Activated CD8-positive, alpha-beta memory T cell treated with anti-CD3 and anti-CD28 coated beads, Interleukin-2, amount 50 U/mL, for 24 hours (primary cell): Measurements from ENCODE around the gene ADARB2.

Source experiments
- DNase-seq: peaks from one replicate; pipeline ENCODE4 v3.0.0-alpha.2; 2020; ENCODE audit errors: extremely low read depth

Gene ADARB2

DNA sequence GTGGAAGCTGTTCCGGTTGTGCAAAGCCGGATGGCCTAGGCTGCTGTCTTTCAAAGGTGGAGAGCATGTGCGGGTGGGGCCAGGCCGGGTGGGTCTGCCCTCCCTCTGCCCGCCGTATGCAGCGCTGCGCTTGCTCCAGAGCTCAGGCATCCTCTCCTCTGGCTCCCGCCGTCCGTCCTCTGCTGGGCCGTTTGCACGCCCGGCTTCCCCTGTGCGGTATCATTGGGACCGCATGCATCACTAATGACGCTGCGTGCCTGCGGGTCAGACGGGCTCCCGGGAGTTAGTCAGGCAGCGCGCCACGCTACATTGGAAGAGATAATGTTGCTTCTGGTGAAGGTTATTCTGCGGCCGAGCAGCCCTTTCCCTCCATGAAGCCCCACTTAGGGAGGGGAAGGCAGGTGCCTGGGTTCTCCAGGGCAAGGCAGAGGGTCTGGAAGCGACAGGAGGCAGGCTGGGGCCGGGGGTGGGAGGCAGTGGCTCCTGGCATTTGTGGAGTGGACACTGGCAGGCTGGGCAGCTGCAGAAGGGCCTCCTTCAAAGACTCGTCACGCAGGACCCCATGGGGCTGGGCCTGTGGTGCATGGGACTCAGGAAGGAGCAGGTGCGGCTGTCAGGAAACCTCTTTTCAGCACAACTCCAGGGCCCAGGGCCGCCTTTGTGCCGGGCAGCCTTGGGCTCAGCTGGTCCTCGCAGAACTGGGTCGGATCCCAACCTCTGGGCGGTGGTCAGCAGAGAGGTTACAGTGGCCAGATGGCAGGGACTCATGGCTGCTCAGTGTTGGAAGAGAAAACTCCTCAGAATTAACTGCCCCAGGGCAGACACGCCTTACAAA lies 362.6 kb downstream of the ADARB2 start:
- no peak for DNase-seq

DNA sequence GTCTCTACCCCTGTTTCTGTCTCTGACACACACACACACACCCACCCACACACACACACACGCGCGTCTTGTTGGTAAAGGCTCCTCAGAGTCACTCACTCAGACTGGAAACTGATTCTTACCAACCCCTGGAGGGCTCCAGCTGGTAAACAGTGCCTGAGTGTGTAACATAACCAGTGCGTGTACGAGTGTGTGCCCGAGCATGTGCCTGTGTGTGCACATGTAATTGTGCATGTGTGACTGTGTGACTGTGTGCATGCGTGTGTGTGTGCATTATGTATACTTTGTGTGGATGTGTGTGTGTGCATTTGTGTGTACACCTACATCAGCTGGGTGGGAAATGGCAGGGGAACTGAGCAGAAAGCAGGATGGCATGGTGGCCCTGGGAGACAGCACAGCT lies 364.0 kb downstream of the ADARB2 start:
- DNase-seq: no peak

GRCh38 chr10:1372212-1372611 lies 365.1 kb downstream of the ADARB2 start:
- DNase-seq: no peak

DNA sequence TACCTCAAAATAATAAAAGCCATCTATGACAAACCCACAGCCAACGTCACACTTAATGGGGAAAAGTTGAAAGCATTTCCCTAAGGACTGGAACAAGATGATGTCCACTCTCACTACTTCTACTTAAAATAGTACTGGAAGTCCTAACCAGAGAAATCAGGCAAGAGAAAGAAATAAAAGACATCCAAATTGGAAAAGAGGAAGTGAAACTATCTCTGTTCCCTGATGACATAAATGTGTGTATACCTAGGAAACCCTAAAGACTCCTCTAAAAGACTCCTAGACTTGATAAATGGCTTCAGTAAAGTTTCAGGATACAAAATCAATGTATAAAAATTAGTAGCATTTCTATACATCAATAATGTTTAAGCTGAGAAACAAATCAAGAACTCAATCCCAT lies 367.0 kb downstream of the ADARB2 start:
- no peak for DNase-seq

DNA sequence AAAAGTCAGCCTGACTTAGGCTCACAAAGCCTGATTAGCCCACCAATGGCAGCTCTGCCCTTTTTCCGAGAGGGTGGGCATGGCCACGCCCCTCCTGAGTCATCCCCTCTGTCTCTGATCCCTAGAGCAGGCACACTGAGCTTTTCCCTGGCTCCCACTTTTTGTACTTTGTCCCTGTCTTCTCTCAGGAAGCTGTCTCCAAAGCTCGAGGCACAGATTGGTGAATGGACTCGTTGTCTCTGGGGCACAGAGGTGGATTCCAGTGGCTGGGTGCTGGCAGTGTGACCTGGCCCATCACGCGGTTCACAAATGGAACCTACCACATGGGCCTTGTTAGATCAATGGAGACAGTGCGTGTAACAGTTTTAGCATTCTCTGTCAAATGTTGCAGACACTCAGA lies 367.7 kb downstream of the ADARB2 start:
- no peak for DNase-seq

GRCh38 chr10:1369197-1369596 lies 368.1 kb downstream of the ADARB2 start:
- DNase-seq: no peak

DNA sequence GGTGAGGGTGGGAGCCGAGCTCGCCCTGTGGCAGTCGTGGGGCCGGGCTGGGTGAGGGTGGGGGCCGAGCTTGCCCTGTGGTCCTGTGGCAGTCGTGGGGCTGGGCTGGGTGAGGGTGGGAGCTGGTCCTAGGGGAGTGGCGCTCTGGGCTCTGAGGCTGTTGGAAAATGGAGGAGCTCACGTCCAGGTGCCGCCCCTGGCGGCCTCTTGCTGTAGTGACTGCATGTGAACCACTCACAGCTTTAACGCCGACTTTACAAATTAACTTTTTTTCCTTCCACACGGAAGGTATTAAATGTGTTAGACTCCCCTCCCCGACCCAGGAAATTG lies 368.5 kb downstream of the ADARB2 start:
- no peak for DNase-seq

DNA sequence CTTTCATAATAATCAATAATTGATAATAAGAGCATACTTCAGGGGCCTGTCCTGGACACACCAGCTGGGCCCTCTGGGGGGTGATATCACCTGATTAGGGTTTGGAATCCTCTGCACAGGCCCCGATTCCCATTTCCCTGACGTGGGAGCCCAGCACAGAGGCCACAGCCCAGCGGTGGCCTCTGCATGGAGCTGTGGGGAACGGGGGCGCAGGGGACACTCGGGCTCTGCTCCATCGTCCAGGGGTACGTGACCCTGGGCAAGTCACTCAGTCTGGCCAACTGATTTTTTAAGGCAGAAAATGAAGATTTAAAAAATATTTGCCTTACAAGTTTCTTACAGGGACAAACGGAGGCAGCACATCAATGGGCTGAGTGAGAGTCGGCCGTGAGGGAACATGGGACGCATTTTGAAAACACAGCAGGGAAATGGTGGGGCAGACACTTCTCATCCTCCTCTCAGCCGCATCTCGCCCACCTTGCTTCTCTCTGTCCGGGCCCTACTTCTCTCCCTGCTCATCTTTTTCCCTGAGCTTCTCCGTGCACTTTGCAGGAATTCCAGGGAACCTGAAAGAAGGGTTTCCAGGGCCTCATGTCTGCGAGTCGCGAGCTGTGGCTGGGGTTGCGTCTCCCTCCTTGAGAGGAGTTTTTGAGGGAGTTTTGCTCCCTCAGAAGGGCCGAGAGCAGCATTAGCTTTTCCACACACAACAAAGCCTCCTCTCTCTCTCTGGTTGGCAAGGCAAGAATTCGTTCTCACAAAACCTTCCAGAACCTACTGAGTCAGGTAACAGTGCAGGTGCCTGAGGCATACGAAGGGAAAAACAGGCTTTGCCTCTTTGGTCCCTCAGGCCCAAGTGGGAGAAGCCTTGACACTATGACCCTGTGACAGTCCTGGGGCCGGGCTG lies 369.1 kb downstream of the ADARB2 start:
- no peak for DNase-seq

DNA sequence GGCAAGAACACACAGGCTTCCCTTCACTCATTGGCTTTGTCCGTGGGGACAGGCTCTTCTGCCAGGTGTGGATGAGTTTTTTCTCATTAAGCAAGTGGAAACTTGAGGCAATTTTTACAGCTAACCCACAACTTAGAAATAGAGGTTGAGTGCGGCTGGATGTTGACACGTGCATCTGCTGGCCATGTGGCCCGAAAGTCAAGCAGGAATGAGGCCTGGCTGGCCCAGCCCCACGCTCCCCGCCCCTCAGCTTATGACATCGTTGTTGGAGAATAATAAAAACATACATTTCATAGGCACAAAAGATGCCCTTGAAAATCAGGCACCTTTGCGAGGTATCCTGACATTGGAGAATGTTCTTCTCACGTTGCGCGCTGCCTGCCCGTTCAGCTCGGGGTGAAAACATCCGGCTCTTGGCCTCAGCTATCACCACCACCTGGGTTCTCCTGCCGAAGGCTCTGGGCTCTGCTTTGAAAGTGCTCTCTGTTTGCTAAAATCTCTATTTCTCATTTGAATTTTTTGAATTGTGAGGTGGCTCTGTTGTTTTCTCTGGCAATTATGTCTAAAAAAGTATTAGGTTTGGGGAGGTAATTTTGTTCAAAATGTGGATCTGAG lies 370.4 kb downstream of the ADARB2 start:
- DNase-seq: no peak

GRCh38 chr10:1366322-1366691 lies 371.0 kb downstream of the ADARB2 start:
- no peak for DNase-seq

DNA sequence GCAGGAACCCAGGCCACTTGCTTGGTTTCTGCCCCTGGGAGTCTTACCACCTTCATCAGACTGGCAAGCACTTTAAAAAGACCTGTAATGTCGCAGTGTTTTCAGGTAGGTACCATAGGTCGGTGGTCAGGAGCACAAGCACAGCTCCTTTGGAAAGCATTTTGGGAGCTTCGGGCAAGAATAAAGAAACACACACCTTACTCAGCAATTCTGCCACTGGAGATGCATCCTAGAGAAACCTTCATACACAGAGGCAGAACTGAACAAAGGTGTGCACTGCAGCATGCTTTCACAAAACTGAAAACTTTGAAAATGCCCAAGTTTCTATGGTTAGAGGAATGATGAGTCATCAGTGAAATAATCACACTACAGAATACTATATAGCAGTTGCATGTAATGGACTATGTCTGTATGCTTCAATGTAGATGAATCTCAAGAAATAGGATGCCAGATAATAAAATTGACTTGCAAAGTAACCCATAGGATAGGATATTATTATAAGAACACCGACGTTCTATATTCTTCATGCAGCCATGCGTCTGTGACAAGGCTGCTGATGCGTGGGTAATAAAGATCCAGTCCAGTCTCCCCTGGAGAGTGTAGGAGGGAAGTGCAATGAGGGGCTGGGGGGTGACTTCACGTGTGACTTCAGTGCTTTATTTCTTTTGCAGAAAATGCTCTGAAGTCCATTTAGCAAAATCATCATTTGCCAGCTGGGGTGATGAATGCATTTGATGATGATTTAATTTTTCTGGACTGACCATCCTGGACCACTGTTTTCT lies 371.6 kb downstream of the ADARB2 start:
- no peak for DNase-seq

GRCh38 chr10:1364151-1364910 lies 373.0 kb downstream of the ADARB2 start:
- no peak for DNase-seq

DNA sequence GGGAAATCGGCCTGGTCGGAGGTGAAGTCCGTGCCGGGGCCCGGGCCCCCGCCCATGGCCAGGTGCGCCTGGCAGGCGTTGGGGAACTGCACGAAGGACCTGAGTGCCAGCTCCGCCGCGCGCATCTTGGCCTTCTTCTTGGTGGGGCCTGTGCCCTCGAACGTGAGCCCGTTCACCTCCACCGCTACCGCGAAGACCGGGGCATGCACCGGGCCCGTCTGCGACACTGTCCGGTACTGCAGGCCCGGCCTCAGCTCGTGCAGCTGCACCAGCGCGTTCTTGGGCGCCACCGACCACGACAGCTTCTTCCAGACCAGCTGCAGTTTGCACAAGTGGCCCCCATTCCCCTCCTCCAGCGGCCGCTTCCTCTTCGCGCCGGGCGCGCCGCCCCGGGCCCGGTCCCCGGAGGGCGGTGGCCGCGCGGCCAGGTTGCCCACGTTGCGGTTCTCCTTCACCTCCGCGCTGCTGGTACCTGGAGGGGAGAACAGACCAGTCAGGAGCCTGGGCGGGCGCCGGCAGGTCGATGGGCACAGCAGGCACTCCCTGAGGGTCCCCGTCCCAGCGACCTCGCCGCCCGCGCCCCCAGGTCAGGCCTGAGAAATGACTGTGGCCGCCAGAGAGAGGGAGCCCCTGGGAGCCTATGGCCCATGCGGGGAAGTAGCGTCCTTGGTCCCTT lies 373.7 kb downstream of the ADARB2 start:
- no peak for DNase-seq

- DNase-seq: no peak
These were observed 374.5 kb downstream of the ADARB2 start for GRCh38 chr10:1362589-1363445.

DNA sequence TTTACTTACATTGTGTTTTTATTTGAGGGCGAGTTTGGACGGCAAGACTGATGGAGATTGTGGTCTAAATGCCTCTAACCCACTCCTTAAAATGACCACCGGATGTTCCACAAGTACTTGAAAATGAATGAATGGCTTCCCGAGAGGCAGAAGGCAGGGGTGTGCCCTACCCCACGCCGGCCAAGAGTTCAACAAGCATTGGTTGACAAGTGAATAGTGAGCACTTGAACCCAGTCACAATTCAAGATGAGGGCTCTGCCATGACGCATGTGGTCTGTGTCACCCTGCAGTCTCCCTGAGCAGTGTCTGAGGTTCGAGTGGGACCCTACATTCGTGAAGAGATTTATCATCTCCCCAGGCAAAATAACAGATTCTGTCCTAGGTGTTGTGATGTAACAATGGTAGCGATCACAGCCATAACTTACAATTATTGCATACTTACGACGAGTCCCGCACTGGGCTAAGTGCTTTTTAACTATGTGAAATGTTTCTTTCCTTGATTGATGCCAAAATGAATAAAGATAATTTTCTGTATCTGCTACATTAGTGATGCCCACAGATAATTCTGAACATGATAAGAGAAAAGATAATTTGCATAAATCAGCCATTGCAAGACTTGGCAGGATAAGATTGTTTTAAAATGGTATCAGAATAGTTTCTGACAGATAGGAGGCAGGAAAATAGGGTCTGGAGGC lies 375.8 kb downstream of the ADARB2 start:
- DNase-seq: no peak

GRCh38 chr10:1360558-1361164 lies 376.7 kb downstream of the ADARB2 start:
- no peak for DNase-seq

GRCh38 chr10:1360011-1360557 lies 377.2 kb downstream of the ADARB2 start:
- no peak for DNase-seq

DNA sequence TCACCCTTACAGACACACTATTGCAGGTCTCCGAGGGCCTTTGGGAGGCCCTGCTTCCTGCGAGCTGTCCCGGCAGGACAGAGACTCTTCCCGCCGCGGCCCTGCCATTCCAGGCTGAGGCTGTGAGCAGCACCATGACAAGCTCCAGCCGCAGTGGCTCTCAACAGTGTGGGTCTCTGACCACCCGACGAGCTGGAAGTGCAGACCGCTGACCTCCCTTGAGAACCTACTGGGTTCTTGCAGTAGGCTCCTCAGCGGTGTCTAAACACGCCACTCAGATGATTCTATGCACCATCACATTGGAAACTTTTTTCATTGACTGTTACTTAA lies 377.7 kb downstream of the ADARB2 start:
- DNase-seq: no peak
